IPS-15b (cell line): ENCODE results near the gene HSPA12B.

ENCODE experiments used
- H3K27me3 ChIP-seq: one replicate; pipeline ENCODE4 v1.6.1; 2013; ENCODE audit warnings: low read length; ENCODE audit not compliant: control insufficient read depth, insufficient read depth
- H3K36me3 ChIP-seq: one replicate; pipeline ENCODE4 v1.6.1; 2013; ENCODE audit warnings: low read length; ENCODE audit not compliant: control insufficient read depth, insufficient read depth
- H3K4me1 ChIP-seq: one replicate; pipeline ENCODE4 v1.6.1; 2013; ENCODE audit warnings: mild to moderate bottlenecking, low read length; ENCODE audit not compliant: control insufficient read depth, insufficient read depth
- H3K4me3 ChIP-seq: one replicate; pipeline ENCODE4 v1.5.1; 2013; ENCODE audit warnings: low read depth, low read length
- H3K9ac ChIP-seq: one replicate; pipeline ENCODE4 v1.6.1; 2013; ENCODE audit warnings: low read depth, mild to moderate bottlenecking, low read length
- H3K9me3 ChIP-seq: one replicate; pipeline ENCODE4 v1.6.1; 2013; ENCODE audit warnings: mild to moderate bottlenecking, low read length; ENCODE audit not compliant: control insufficient read depth, insufficient read depth

The HSPA12B gene

GRCh38 chr20:3781153-3781910 is 48.8 kb downstream of the HSPA12B start, which contains the start of gene SPEF1:
TSS of gene SPEF1 (minus strand) at chr20:3781448. CDS start at chr20:3781287, 161 bp downstream.
- no peaks in the 10 kb centered on the region for H3K9me3 ChIP-seq
- peaks cover 5% of the 10 kb centered on the region for H3K4me1 ChIP-seq
- peaks cover 43% of the 10 kb centered on the region for H3K27me3 ChIP-seq
- H3K4me3 ChIP-seq, result peak within 1 kb of the TSS; percentile 50
- no peak within 1 kb of the TSS for H3K9ac ChIP-seq
- H3K36me3 ChIP-seq, result peaks cover 4% of the 10 kb centered on the region

GRCh38 chr20:3782597-3782996 is 50.1 kb downstream of the HSPA12B start:
- Histone ChIP-seq H3K4me3 (no peak overlapping the region), H3K9me3 (no peaks in the 10 kb centered on the region), H3K9ac (no peak overlapping the region), H3K36me3 (peaks cover 4% of the 10 kb centered on the region), H3K27me3 (peaks cover 35% of the 10 kb centered on the region), H3K4me1 (peaks cover 5% of the 10 kb centered on the region)

DNA sequence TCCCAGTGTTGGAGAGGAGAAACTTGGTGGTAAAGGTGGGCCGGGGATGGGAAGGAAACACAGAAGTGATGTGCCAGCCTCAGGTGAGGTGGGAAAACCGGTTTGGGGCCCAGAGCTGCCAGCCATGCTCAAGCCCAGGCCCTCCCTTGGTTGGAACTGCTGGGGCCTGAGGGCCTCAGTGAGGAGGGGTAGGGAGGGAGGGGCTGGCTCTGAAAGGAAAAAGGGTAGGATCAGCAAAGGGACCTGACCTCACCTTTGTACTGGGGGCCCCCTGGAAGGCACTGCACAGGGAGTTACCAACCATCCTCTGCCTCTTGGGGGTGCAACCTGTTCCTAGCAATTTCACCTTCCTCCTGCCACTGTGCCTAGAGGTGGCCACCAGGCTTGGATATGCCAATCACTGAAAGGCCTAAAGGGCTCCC is 50.6 kb downstream of the HSPA12B start:
- H3K9me3 ChIP-seq, result no peaks in the 10 kb centered on the region
- H3K9ac ChIP-seq, result no peak overlapping the region
- peaks cover 4% of the 10 kb centered on the region for H3K36me3 ChIP-seq
- H3K4me1 ChIP-seq, result peaks cover 5% of the 10 kb centered on the region
- peaks cover 37% of the 10 kb centered on the region for H3K27me3 ChIP-seq
- no peak overlapping the region for H3K4me3 ChIP-seq

DNA sequence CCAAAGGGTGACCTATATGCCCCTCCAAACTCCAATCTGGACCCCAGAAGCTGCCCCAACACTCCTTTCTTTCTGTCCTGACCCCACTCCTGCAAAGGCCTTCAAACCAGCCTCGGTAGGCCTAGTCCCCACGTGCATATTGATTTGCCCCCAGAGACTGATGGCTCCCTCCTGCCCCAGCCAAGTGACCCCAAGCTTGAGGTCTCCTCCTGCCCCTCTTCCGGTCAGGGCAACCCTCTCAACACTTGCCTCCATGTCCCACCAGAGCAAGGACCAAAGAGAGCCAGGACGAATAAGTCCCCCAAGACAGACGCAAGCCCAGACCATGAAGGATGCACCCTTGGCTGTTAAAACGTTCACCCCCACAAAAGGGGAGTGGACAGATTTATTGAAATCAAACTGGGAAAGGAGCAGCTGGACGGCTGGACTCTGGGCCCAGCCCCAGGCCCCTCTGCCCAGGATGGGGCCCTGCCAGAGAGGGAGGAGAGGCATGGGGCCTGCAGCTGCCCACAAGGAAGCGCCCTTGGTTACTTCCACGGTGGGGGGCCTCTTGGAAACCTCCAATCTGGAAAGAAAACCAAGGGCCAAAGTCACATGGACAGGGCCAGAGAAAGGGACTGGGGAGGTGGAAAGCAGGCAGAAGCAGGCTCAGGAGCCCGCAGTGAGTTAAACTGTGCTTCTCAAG is 51.2 kb downstream of the HSPA12B start:
- Histone ChIP-seq H3K27me3 (peaks cover 37% of the 10 kb centered on the region), H3K9me3 (no peaks in the 10 kb centered on the region), H3K9ac (no peak overlapping the region), H3K4me1 (peaks cover 5% of the 10 kb centered on the region), H3K36me3 (peaks cover 4% of the 10 kb centered on the region), H3K4me3 (no peak overlapping the region)

GRCh38 chr20:3784216-3784853 is 51.9 kb downstream of the HSPA12B start:
- Histone ChIP-seq H3K4me1 (peaks cover 2% of the 10 kb centered on the region), H3K4me3 (no peak overlapping the region), H3K36me3 (peaks cover 4% of the 10 kb centered on the region), H3K9me3 (no peaks in the 10 kb centered on the region), H3K9ac (no peak overlapping the region), H3K27me3 (peaks cover 34% of the 10 kb centered on the region)

DNA sequence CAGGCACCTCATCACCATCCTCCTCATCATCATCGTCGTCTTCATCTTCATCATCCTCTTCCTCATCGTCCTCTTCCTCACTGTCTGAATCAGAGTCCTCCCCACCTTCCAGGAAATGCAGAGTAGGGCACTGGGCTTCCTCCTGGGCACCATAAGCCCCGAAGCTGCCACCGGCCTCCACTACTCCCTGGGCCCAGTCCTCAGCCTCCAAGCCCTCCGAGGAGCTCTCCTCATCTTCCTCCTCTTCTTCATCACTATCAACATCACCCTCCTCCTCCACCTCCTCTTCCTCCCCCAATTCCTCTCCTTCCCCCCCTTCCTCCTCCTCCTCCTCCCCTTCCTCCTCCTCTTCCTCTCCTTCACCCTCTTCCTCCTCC is 52.4 kb downstream of the HSPA12B start:
- H3K9ac ChIP-seq, result no peak overlapping the region
- peaks cover 2% of the 10 kb centered on the region for H3K4me1 ChIP-seq
- H3K27me3 ChIP-seq, result peaks cover 29% of the 10 kb centered on the region
- peaks cover 4% of the 10 kb centered on the region for H3K36me3 ChIP-seq
- H3K4me3 ChIP-seq, result no peak overlapping the region
- no peaks in the 10 kb centered on the region for H3K9me3 ChIP-seq

GRCh38 chr20:3785240-3786125 is 53.0 kb downstream of the HSPA12B start:
- Histone ChIP-seq H3K9me3 (no peaks in the 10 kb centered on the region), H3K4me3 (peak overlapping the region; percentile 80), H3K36me3 (peaks cover 4% of the 10 kb centered on the region), H3K27me3 (peaks cover 24% of the 10 kb centered on the region), H3K9ac (peak overlapping the region; percentile 65), H3K4me1 (peaks cover 2% of the 10 kb centered on the region)

GRCh38 chr20:3786126-3786484 is 53.6 kb downstream of the HSPA12B start:
- H3K9me3 ChIP-seq, result no peaks in the 10 kb centered on the region
- H3K36me3 ChIP-seq, result peaks cover 4% of the 10 kb centered on the region
- peak overlapping the region; percentile 80 for H3K4me3 ChIP-seq
- H3K27me3 ChIP-seq, result peaks cover 22% of the 10 kb centered on the region
- peak overlapping the region; percentile 65 for H3K9ac ChIP-seq
- no peaks in the 10 kb centered on the region for H3K4me1 ChIP-seq

DNA sequence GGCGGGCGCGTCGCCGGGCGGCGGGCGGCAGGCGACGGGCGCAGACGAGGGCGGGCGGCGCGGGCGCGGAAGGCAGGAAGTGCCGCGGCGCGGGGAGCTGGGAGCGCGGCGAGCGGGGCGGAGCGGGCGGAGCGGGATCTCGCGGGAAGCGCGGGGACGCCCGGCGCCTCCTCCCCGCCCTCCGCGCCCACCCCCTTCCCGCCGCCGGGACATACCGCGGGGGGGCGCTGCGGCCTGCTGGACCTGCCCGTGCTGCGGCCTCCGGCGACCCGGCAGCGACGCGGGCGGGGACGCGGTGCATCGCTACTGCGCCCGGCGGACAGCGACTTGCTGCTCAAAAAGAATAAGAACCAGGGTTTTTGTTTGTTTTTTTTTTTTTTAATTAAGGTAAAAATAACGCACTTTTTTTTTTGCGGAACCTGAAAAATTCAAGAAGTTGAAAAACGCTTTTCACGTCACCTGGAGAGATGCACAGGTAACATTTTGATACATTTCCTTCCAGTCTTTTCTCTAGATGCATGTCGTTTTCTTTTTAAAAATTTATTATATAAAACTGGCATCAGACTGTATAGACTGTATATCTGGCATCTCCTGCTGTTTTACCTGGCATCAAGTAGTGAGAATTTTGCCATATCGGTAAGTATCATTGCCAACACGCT is 54.3 kb downstream of the HSPA12B start, which contains the start of gene CENPB:
TSS of gene CENPB (minus strand) at position 76 of the 659 bp plus-strand sequence. CDS start 257 bp downstream, outside the sequence.
- no peaks in the 10 kb centered on the region for H3K9me3 ChIP-seq
- H3K4me3 ChIP-seq, result peak within 1 kb of the TSS; percentile 80
- H3K36me3 ChIP-seq, result peaks cover 4% of the 10 kb centered on the region
- no peaks in the 10 kb centered on the region for H3K4me1 ChIP-seq
- H3K27me3 ChIP-seq, result peaks cover 22% of the 10 kb centered on the region
- H3K9ac ChIP-seq, result peak within 1 kb of the TSS; percentile 65

DNA sequence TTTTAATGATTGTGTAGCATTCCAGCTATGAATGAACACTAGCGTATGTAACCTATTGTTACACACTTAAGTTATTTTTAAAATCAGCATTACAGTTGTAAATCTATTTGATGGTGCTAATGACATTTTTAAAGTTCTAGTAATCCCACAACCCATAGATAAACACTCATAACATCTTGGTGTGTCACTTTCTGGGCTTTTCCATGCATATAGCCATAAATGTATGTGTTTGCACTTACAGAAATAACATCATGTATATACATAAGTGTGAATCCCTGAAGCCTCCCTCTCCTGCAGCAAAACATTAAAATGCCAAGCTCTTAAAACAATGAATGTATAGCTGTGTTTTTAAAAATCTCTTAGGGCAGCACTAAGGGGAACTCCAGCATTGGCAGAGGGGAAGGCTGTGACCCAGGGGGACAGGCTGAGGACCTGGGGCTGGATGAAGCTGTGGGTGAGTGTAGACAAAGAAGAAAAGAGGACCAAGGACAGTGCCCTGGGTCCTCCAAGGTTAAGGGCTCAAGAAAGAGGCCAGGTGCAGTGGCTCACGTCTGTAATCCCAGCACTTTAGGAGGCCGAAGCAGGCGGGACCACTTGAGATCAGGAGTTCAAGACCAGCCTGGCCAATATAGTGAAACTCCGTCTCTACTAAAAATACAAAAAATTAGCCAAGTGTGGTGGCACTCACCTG is 55.0 kb downstream of the HSPA12B start:
- Histone ChIP-seq H3K4me1 (no peaks in the 10 kb centered on the region), H3K36me3 (peaks cover 4% of the 10 kb centered on the region), H3K4me3 (peak overlapping the region; percentile 9), H3K9me3 (no peaks in the 10 kb centered on the region), H3K27me3 (peaks cover 22% of the 10 kb centered on the region), H3K9ac (no peak overlapping the region)
